Hypothalamus (tissue), 51 donors: ENCODE results near the gene KCNK7.

ENCODE experiments used
- DNase-seq, 51 donors: peaks; one replicate each; lab custom pipeline; 2025; lab: John Stamatoyannopoulos, UW

Gene KCNK7

DNA sequence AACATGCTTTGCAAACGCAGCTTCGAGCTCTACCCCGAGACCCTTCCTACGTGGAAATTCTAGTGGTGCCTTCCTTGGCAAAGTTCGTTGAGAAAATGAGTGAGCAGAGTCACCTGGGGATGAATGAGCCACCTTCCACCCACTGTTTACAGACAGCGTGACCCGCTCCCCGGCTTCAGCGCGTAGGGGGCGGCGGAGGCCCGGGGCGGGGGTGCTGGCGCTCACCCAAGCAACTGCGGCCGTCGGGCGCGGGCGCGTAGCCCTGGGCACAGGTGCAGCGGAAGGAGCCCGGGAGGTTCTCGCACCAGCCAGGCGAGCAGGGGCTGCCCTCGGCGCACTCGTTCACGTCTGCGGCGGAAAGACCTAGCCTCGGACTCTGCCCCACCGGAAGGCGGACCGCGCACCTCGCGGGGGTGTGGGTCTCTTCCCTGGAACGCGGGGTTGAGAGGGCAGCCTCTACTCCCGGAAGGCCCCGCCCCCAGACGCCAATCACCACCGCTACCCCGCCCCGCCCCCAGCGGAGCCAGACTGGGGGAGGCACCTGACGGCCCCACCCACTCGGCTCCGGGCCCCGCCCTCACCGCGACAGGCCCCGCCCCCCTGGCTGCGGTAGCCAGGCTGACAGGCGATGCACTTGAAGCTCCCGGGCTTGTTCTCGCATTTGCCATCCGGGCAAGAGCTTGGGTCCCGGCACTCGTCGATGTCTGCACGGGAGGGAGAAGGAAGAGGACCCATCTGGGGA is 49.2 kb downstream of the KCNK7 start:
- peak in 24 of 51 donors; percentile 13 to 59 (median 32) for DNase-seq

GRCh38 chr11:65545853-65546216 is 49.8 kb downstream of the KCNK7 start:
- no peak for DNase-seq
